Gastroesophageal sphincter (tissue), 3 donors: ENCODE measurements around the gene XRCC5.

Experiments
- POLR2A ChIP-seq, 2 donors: fragments of 450-650 bp; IDR thresholded peaks; one replicate each; pipeline ENCODE4 v1.6.1; 2017; ENCODE audit warnings: antibody characterized with exemption in 2 of 2, mild to moderate bottlenecking in 2 of 2, moderate library complexity in 1 of 2
- TF ChIP-seq, protein P1 (sequence below), 4 experiments: fragments of 200-600 bp in 2 of 4; fragments of 450-650 bp in 2 of 4; sonication (generic) in 1 of 4; IDR thresholded peaks; one replicate each; pipeline ENCODE4 v1.5.1; 2017 to 2019; ENCODE audit warnings: antibody characterized with exemption in 4 of 4, mild to moderate bottlenecking in 2 of 4, moderate library complexity in 2 of 4

DNA sequence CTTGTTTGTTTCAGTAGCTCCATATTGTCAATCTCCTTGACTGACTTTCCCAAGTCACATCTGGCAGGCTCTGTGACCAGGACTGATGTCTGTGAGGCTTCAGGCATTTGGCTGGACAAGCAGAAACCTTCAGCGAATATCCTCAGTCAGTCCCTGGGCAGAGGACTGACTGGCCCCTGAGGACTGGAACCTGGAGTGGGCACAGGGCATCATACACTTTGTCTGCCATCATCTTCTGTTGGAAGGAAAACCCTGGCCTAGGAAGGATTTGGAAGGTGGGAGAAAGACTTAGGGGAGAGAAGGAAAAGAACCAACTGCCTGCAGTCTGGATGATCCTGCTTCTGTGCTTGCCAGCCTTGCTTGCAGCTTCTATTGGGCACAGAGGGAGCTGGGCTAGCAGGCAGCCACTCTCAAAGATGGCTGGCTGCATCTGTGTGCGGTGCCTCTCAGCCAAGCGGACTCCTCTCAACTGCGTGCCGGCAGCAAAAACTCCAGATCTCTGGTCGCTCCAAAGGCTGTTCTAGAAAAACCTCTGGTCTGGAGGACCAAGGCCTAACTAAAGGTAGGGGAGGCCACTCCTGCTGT, 136.3 kb downstream of the XRCC5 start:
- no peak for TF ChIP-seq POLR2A (IDR thresholded peaks at IDR 0.05)
- TF ChIP-seq, protein P1, sequence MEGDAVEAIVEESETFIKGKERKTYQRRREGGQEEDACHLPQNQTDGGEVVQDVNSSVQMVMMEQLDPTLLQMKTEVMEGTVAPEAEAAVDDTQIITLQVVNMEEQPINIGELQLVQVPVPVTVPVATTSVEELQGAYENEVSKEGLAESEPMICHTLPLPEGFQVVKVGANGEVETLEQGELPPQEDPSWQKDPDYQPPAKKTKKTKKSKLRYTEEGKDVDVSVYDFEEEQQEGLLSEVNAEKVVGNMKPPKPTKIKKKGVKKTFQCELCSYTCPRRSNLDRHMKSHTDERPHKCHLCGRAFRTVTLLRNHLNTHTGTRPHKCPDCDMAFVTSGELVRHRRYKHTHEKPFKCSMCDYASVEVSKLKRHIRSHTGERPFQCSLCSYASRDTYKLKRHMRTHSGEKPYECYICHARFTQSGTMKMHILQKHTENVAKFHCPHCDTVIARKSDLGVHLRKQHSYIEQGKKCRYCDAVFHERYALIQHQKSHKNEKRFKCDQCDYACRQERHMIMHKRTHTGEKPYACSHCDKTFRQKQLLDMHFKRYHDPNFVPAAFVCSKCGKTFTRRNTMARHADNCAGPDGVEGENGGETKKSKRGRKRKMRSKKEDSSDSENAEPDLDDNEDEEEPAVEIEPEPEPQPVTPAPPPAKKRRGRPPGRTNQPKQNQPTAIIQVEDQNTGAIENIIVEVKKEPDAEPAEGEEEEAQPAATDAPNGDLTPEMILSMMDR (IDR thresholded peaks at IDR 0.05) = no peak
